Uterus (tissue), 4 donors: ENCODE data around the gene OR51B4. TPM values are rescaled to one million over a fixed set of nuclear protein-coding genes. Genes with fewer than 3 reads are reported as not detected.

Experiments used
- DNase-seq, 2 donors: peaks; one replicate each; pipeline ENCODE4 v3.0.0-alpha.2; 2019 to 2020
- H3K27ac ChIP-seq, 2 donors: fragments of 200-600 bp; sonication (generic); 1 replicate in 1 of 2; 2 replicates in 1 of 2; pipeline ENCODE4 v1.5.1; 2016 to 2018
- H3K27me3 ChIP-seq, 2 donors: fragments of 200-600 bp; sonication (generic); one replicate each; pipeline ENCODE4 v1.5.1; 2018 to 2019; ENCODE audit warnings: control low read depth in 1 of 2
- H3K36me3 ChIP-seq, 2 donors: fragments of 200-600 bp; sonication (generic); one replicate each; pipeline ENCODE4 v1.5.1; 2019; ENCODE audit warnings: control low read depth in 1 of 2
- H3K4me1 ChIP-seq, 2 donors: fragments of 200-600 bp; sonication (generic); one replicate each; pipeline ENCODE4 v1.5.1; 2018 to 2019; ENCODE audit warnings: control low read depth in 1 of 2
- H3K4me3 ChIP-seq, 2 donors: fragments of 200-600 bp; sonication (generic); 1 replicate in 1 of 2; 2 replicates in 1 of 2; pipeline ENCODE4 v1.5.1; 2018 to 2019; ENCODE audit warnings: mild to moderate bottlenecking in 1 of 2
- H3K9me3 ChIP-seq, 2 donors: fragments of 200-600 bp; sonication (generic); one replicate each; pipeline ENCODE4 v1.5.1; 2019; ENCODE audit warnings: control low read depth in 1 of 2
- CTCF ChIP-seq, 4 experiments: fragments of 200-600 bp in 2 of 4; fragments of 450-650 bp in 2 of 4; sonication (generic) in 2 of 4; IDR thresholded peaks; one replicate each; pipeline ENCODE4 v1.5.1; 2016 to 2019; ENCODE audit warnings: antibody characterized with exemption in 4 of 4, mild to moderate bottlenecking in 2 of 4, moderate library complexity in 1 of 4
- POLR2A ChIP-seq, 2 donors: fragments of 450-650 bp; IDR thresholded peaks; one replicate each; pipeline ENCODE4 v1.6.1; 2016; ENCODE audit warnings: antibody characterized with exemption in 2 of 2, mild to moderate bottlenecking in 1 of 2, moderate library complexity in 1 of 2
- intact Hi-C: fragments of 100-400 bp; cut with DNase I; formaldehyde crosslinking; loops from one replicate; pipeline ENCODE4 v1.15.1; 2023; ENCODE audit warnings: low total_unique reads
- total RNA-seq, 4 donors: library from RNA; depleted of rRNA in 3 of 4; stranded (reverse); fragments of >200 nt in 3 of 4; gene quantifications; one replicate each; pipeline versions ENCODE4 v1.1.0 to v1.2.4, GENCODE V29; 2014 to 2023
- donor health status: DM: yes; HTN: yes; CAD: no.

Gene OR51B4
- total RNA-seq, 4 donors from 2014 or later, result 0.35 TPM; not detected in 3

- Histone ChIP-seq H3K4me1 (no peaks in the 10 kb centered on the region), H3K27ac (no peak within 1 kb of the TSS), H3K4me3 (no peak within 1 kb of the TSS), H3K9me3 (no peaks in the 10 kb centered on the region), H3K27me3 (no peaks in the 10 kb centered on the region), H3K36me3 (no peaks in the 10 kb centered on the region)
- no peak for TF ChIP-seq CTCF (IDR thresholded peaks at IDR 0.05)
- TF ChIP-seq POLR2A (IDR thresholded peaks at IDR 0.05), result no peak
- no peak for DNase-seq
- intact Hi-C loops, result no loop called here
Observed at GRCh38 chr11:5269715-5270147, 32.0 kb downstream of the OR51B4 start, which contains the start of gene HBE1. TSS of gene HBE1 (minus strand) at chr11:5269945. CDS start at chr11:5269890, 55 bp downstream.

GRCh38 chr11:5267033-5267563, 34.6 kb downstream of the OR51B4 start:
- no peak for TF ChIP-seq CTCF (IDR thresholded peaks at IDR 0.05)
- TF ChIP-seq POLR2A (IDR thresholded peaks at IDR 0.05), result no peak
- Histone ChIP-seq H3K4me1 (no peaks in the 10 kb centered on the region), H3K36me3 (no peaks in the 10 kb centered on the region), H3K27ac (no peak overlapping the region), H3K27me3 (no peaks in the 10 kb centered on the region), H3K4me3 (no peak overlapping the region), H3K9me3 (no peaks in the 10 kb centered on the region)
- DNase-seq, result no peak
- intact Hi-C loops, result no loop called here

DNA sequence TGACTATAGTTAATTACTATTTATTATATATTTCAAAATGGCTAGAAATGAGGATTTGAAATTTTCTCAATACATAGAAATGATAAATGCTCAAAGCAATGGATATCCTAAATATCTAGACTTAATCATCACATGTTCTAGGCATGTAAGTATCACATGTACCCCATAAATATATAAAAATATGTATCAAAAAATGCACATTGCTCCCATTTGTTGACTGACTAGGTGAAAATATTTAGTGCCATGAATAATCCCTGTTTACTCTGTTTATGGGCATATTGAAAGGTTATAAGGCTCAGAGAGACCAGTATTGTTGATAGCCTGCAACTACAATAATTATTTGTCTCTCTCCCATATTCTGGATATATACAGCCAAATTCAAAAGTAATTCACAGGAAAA, 35.1 kb downstream of the OR51B4 start:
- Histone ChIP-seq H3K27me3 (no peaks in the 10 kb centered on the region), H3K4me3 (no peak overlapping the region), H3K27ac (no peak overlapping the region), H3K4me1 (no peaks in the 10 kb centered on the region), H3K9me3 (no peaks in the 10 kb centered on the region), H3K36me3 (no peaks in the 10 kb centered on the region)
- no peak for DNase-seq
- TF ChIP-seq CTCF (IDR thresholded peaks at IDR 0.05), result no peak
- no peak for TF ChIP-seq POLR2A (IDR thresholded peaks at IDR 0.05)
- intact Hi-C loops, result no loop called here

DNA sequence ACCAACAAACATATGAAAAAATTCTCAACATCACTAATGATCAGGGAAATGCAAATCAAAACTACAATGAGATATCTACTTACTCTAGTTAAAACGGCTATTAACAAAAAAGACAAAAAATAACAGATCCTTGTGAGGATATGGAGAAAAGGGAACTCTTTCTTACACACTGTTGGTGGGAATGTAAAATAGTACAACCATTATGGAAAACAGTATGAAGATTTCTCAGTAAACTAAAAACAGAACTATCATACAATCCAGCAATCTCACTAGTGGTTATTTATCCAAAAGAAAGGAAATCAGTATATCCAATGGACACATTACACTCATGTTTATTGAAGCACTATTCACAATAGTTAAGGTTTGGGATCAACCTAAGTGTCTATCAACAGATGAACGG, 35.9 kb downstream of the OR51B4 start:
- no peaks in the 10 kb centered on the region for H3K27me3 ChIP-seq
- no peaks in the 10 kb centered on the region for H3K9me3 ChIP-seq
- intact Hi-C loops, result no loop called here
- no peak for DNase-seq
- H3K4me3 ChIP-seq, result no peak overlapping the region
- no peak overlapping the region for H3K27ac ChIP-seq
- no peak for TF ChIP-seq CTCF (IDR thresholded peaks at IDR 0.05)
- no peak for TF ChIP-seq POLR2A (IDR thresholded peaks at IDR 0.05)
- H3K36me3 ChIP-seq, result no peaks in the 10 kb centered on the region
- no peaks in the 10 kb centered on the region for H3K4me1 ChIP-seq

DNA sequence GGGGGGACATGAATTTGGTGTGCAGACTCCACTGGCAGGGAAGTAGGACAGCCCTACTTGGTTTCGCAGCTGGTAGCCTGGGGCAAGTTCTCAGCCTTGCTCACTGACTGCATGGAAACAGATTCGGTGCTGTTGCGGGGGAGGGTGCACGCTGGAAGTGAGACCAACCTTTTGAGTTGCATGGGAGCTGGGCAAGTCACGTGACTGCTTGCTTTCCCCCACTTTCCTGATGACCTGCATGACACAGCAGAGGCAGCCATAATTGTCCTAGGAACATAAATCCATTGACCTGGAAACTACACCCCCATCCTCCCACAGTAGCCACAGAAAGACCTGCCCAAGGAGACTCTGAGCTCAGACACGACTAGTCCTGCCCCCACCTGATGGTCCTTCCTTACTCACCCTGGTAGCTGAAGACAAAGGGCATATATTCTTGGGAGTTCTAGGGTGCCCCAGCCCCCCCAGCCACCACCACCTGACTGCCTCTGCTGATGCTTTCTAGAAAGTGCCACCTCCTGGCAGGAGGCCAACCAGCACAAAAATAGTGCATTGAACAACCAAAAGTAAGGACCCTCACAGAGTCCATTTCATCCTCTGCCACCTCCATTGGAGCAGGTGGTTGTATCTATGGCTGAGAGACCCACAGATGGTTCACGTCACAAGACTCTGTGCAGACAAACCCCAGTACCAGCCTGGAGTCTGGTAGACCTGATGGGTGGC, 43.0 kb downstream of the OR51B4 start:
- TF ChIP-seq POLR2A (IDR thresholded peaks at IDR 0.05) (no peak), CTCF (IDR thresholded peaks at IDR 0.05) (no peak)
- Histone ChIP-seq H3K4me3 (no peak overlapping the region), H3K9me3 (no peaks in the 10 kb centered on the region), H3K27ac (no peak overlapping the region), H3K27me3 (no peaks in the 10 kb centered on the region), H3K36me3 (no peaks in the 10 kb centered on the region), H3K4me1 (no peaks in the 10 kb centered on the region)
- no peak for DNase-seq
- intact Hi-C loops, result no loop called here
